ENCODE results near the gene ARPC4.
"Not testable (repeated sequence)": the region's sequence is repeated elsewhere in the genome, so short reads cannot be mapped to it uniquely, and the experiment has no call there.

ARPC4 gene

GRCh38 chr3:9825451-9826040, 32.7 kb downstream of the ARPC4 start:
- DNase-seq (ENCODE audit: low read depth) = no peak

GRCh38 chr3:9826815-9827573, 34.1 kb downstream of the ARPC4 start:
- no peak for DNase-seq (ENCODE audit: low read depth)

GRCh38 chr3:9828801-9829755, 36.2 kb downstream of the ARPC4 start:
- no peak for DNase-seq (ENCODE audit: low read depth)

GRCh38 chr3:9831253-9831652, 38.4 kb downstream of the ARPC4 start:
- DNase-seq (ENCODE audit: low read depth) = no peak

- no peak for DNase-seq (ENCODE audit: low read depth)
Observed at GRCh38 chr3:9833078-9833477, 40.2 kb downstream of the ARPC4 start.

GRCh38 chr3:9834520-9835380, 41.9 kb downstream of the ARPC4 start:
- DNase-seq (ENCODE audit: low read depth) = no peak

GRCh38 chr3:9837701-9838582, 45.1 kb downstream of the ARPC4 start:
- DNase-seq (ENCODE audit: low read depth) = no peak

GRCh38 chr3:9838856-9839255, 46.0 kb downstream of the ARPC4 start:
- DNase-seq (ENCODE audit: low read depth) = no peak

- DNase-seq (ENCODE audit: low read depth) = no peak
Observed at GRCh38 chr3:9841015-9841414, 48.1 kb downstream of the ARPC4 start.

- peak; percentile 94 for DNase-seq (ENCODE audit: low read depth)
Observed at GRCh38 chr3:9843715-9844438, 51.0 kb downstream of the ARPC4 start, which contains the start of gene RPUSD3. TSS of gene RPUSD3 (minus strand) at chr3:9844008. CDS start at chr3:9843990, 18 bp downstream.

GRCh38 chr3:9846231-9846630, 53.3 kb downstream of the ARPC4 start:
- DNase-seq (ENCODE audit: low read depth) = no peak

GRCh38 chr3:9846931-9847488, 54.1 kb downstream of the ARPC4 start:
- no peak for DNase-seq (ENCODE audit: low read depth)

- DNase-seq (ENCODE audit: low read depth) = not testable (repeated sequence)
Observed at GRCh38 chr3:9847870-9848269, 55.0 kb downstream of the ARPC4 start.

- DNase-seq (ENCODE audit: low read depth) = not testable (repeated sequence)
Observed at GRCh38 chr3:9848860-9849259, 56.0 kb downstream of the ARPC4 start.

- DNase-seq (ENCODE audit: low read depth) = not testable (repeated sequence)
Observed at GRCh38 chr3:9851383-9851782, 58.5 kb downstream of the ARPC4 start.

- not testable (repeated sequence) for DNase-seq (ENCODE audit: low read depth)
Observed at GRCh38 chr3:9851926-9852325, 59.0 kb downstream of the ARPC4 start.

- no peak for DNase-seq (ENCODE audit: low read depth)
Observed at GRCh38 chr3:9852528-9852927, 59.6 kb downstream of the ARPC4 start.

GRCh38 chr3:9854291-9854940, 61.5 kb downstream of the ARPC4 start:
- not testable (repeated sequence) for DNase-seq (ENCODE audit: low read depth)

- DNase-seq (ENCODE audit: low read depth) = no peak
Observed at GRCh38 chr3:9855594-9855993, 62.7 kb downstream of the ARPC4 start.

Measured in activated T-cell treated with anti-CD3 and anti-CD28 coated beads for 24 hours (primary cell).